Non-pigmented ciliary epithelial cell (primary cell): Measurements from ENCODE around the gene NAT10.

Source experiments
- DNase-seq: peaks from one replicate; pipeline ENCODE4 v3.0.0-alpha.2; 2010; ENCODE audit warnings: low read depth

Gene NAT10

GRCh38 chr11:34111722-34112270, 6.4 kb downstream of the NAT10 start:
- DNase-seq, result no peak

GRCh38 chr11:34114014-34114413, 8.6 kb downstream of the NAT10 start:
- no peak for DNase-seq

DNA sequence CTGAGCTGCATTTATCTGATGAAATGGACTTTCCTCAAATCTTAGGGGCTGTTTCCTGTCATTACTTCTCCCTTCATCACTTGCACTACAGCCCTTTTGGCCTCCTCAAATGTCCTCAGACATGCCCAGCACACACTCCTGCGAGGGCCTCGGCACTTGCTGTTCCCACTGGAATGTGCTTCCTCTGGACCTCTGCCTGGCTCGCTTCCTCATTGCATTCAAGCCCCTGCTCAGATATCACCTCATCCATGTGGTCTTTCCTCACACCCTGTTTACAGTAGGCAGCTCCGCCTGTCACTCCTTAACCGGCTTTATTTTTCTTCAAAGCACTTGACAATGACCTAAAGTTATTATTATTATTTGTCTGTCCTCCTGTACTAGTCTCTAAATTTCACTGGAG, 9.0 kb downstream of the NAT10 start:
- DNase-seq, result no peak

DNA sequence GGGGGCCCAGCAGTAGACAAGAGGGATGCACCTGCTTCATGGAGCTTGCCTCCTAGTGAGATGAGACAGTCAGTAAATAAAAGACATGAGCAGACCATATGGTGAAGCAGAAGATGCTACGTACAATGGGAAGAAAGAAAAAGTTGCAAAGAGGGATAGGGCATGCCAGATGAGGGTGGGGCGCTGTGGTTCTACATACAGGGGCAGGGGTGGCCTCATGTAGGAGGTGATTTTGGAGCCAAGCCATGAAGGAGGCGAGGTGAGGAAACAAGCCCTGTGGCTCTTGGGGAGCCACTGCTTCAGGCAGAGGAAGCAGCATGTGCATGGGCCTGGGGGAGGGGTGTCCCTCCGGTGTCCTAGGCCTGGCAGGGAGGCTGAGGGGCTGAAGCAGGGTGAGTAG, 15.2 kb downstream of the NAT10 start:
- DNase-seq, result no peak

GRCh38 chr11:34124885-34125668, 19.6 kb downstream of the NAT10 start:
- DNase-seq, result no peak

DNA sequence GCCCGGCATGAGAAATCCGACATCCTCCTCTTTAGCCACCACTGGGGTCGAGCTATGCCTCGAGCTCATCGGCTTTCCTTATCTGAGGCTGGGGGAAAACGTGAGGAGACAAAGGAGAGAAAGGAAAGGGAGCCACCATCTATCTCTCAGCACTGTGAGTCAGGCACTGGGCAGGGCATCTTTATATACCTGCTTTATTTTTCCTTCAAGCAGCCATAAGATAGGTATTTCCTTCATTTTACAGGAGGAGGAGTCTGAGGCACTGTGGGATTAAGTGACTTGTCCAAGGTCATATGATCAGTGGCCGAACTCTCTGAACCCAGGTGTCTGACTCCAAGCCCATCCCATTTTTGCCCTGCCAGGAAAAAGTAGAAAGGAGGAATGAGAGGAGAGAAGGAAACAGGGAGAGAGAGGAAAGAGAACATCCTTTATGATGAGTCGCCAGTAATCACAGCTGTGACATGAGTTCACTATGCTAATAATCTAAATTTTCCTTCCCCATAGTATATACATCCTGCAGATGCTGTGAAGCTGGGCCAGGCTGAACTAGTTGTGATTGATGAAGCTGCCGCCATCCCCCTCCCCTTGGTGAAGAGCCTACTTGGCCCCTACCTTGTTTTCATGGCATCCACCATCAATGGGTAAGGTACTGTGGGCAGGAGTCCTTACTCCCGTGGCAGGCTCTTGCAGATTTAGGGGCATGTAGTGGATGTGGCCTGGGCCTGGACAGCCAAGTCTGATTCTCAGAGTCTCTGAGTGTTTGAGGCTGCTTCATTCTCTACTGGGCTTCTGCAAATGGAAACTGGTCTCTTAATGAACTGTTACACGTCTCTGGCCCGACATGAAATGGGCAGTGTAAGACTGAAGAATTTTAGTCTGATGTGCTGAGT, 21.8 kb downstream of the NAT10 start:
- no peak for DNase-seq

DNA sequence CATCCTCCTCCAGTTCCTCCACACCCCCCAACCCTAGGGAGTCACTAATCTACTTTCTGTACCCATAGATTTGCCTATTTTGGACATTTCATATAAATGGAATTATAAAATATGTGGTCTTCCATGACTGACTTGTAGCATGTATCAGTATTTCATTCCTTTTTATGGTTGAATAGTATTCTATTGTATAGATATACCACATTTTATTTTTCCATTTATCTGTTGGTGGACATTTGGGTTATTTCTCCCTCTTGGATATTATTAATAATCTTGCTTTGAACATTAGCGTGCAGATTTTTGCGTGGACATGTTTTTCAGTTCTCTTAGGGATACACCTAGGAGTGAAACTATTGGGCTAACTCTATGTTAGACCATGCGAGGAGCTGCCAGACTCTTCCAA, 23.4 kb downstream of the NAT10 start:
- no peak for DNase-seq

DNA sequence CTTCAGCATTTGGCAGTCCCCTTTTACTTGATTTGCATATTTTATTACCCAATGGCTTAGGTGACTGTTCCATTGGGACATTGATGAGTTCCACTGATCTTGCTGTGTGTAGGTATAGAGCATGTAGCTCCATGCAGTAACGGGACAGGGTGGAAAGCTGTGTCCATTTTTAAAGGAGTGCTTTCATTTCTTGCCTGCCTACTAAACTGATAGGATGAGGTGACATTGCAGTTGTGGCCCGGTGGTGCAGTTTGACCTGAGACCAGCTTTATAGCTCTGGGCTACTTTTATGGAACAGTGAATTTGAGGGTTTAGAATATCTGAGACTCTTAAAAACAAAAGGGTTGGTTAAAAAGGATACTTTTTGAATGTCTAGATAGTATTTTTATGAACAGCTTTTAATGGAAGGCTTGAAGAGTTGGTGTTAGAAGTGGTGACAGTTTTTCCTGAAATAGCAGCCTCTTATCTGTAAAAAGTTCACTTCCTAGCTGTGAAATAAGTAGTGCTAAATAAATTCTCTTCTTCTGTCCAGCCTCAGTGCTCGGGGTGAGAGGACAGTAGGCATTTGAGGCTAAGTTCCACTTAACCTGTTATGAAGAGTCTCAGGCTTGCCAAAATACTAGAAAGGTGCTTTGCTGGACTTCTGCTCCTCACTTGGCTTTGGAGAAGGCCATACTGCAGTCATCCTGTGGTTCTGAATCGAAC, 27.0 kb downstream of the NAT10 start:
- DNase-seq, result no peak

GRCh38 chr11:34134765-34135164, 29.3 kb downstream of the NAT10 start:
- no peak for DNase-seq

- DNase-seq, result no peak
Observed at GRCh38 chr11:34135439-34135838, 30.0 kb downstream of the NAT10 start.

- DNase-seq, result no peak
Observed at GRCh38 chr11:34136420-34136819, 31.0 kb downstream of the NAT10 start.

DNA sequence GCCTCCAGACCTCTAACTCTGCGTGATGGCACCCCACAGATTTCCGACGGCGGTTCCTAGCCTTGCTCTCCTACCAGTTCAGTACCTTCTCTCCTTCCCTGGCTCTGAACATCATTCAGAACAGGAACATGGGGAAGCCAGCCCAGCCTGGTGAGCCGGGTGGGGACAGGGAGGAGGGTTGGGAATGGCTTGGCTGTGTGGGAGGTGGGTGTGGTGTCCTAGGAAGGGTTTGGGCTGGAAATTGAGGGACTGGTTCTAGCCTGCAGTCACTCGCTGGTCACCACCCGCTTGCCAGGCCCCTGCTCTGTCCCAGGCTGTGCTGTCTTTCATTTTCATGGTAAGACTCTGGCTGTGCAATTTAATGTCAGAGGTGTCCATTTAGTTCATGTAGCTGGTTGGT, 33.9 kb downstream of the NAT10 start:
- DNase-seq, result no peak

GRCh38 chr11:34140149-34140548, 34.7 kb downstream of the NAT10 start:
- no peak for DNase-seq

- DNase-seq, result no peak
Observed at GRCh38 chr11:34143048-34143447, 37.6 kb downstream of the NAT10 start.

DNA sequence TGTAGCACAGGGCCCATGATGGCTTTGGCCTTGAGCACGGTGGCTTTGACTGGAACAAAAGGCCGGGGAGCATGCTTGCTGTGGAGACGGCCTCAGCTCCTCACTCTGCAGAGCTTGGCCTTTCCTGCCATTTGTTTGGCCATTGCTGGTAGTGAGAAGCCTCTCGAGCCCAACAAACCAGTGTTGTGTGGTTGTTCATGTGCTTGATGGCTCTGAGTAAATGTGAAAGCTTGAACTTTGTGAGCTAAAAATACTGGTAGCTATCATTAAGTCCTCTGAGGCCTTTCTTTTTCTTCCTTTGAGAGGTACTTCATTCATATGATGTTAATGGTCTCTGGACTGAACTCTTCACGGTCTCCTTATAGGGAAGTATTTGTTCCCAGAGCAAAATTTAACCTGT, 39.6 kb downstream of the NAT10 start:
- no peak for DNase-seq

DNA sequence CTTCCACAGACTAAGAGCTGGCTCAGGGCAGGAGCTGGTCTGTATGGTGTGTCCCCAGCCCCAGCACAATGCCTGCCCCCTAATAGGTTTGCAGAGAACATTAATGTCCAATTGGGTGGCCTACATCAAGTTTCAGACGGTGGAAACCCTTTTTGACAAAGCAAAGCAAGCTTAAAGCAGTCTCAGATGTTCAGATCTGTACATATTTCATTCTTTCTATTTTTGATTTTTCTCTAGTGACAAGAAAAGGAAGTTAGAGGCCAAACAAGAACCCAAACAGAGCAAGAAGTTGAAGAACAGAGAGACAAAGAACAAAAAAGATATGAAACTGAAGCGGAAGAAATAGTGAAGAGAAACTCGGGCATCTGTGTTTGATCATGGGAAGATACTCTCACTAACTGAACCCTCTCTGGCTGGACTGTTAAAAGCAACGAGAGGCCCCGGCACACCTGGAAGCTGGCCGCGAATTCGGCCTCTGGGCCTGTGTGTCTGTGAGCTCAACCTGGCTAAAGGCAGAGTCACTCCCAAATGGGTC, 40.5 kb downstream of the NAT10 start:
- DNase-seq, result no peak

- no peak for DNase-seq
Observed at GRCh38 chr11:34146411-34146810, 41.0 kb downstream of the NAT10 start.

- no peak for DNase-seq
Observed at GRCh38 chr11:34146866-34147265, 41.4 kb downstream of the NAT10 start.

- no peak for DNase-seq
Observed at GRCh38 chr11:34147581-34147980, 42.2 kb downstream of the NAT10 start.

DNA sequence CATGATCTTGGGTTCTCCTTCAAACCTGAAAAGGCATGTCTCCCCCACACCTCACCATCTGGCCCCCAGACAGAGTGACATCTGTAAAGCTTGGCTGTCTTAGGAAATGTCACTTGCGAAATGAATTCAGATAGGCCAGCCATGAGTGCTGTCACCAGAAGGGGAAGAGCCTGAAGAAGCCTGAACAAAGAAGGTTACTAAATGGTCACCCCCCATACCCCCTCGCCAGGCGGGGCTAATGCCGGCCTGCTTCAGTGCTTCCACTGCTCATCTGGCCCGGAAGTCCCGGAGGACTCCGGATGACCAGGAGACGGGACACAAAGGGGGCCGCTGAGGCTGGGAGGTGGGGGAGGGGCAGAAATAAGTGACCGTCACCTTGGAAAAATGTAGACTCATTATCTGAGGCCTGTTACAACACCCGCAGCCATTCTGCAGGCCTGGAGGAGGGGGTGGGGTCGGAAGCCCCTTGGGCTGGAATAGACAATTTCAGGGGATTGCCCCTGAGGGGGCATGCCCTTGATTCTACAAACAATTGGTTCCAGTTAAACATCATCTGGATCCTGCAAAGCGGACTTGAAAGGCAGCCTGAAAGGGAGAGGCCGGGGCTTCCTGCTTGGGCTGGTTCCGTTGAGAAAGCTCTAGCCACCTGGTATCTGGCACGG, 43.2 kb downstream of the NAT10 start:
- no peak for DNase-seq

- DNase-seq, result no peak
Observed at GRCh38 chr11:34149274-34149673, 43.8 kb downstream of the NAT10 start.

DNA sequence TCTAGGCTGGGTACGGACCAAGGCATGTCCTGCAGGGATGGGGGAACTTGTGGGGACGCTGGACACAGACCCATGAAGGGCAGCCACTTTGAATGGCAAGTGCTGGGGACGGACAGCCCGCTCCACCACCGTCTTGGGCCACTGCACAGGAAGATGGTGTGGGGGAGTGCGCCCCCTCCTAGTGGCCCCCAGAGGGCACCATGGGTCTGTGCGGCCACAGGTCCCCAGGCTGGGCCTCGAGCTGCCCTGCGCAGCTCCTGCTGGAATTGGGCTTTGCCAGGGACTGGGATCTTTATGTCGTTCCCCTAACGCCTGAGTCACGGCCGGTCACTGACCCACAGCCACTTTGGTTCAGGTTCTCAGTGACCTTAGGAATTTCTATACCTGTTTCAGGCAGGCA, 44.4 kb downstream of the NAT10 start:
- no peak for DNase-seq
